ENCODE results near the gene NEDD9.

DNA sequence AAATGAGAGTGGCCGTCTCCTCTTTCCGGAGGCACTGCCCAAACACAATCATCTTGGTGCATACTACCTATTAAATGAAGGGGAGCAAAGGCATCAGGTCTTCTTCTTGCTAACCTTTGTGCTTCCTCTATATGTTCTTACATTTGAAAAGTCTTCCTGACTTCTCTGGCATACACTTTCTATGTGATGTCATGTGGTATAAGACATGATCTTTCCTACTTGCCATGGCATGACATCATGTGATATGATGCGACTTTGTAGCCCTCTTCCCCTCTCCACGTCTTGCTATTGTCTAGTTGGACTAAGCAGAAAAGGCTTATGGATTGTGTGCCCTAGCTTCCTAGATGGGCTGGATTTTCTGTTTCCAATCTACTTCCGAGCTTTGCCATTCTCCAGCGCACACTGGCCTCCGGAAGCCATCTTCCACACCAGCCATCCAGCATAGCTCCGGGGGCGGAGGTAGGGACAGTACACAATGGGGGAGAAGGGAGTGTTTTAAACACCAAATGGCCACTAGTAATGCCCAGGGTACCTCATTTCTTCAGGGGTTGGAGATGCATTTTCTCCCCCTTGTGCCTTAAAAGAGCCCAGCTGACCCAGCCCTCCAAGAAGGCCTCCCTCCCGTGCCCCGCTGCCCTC lies 8.8 kb upstream of the NEDD9 start:
- TF ChIP-seq, protein P1, sequence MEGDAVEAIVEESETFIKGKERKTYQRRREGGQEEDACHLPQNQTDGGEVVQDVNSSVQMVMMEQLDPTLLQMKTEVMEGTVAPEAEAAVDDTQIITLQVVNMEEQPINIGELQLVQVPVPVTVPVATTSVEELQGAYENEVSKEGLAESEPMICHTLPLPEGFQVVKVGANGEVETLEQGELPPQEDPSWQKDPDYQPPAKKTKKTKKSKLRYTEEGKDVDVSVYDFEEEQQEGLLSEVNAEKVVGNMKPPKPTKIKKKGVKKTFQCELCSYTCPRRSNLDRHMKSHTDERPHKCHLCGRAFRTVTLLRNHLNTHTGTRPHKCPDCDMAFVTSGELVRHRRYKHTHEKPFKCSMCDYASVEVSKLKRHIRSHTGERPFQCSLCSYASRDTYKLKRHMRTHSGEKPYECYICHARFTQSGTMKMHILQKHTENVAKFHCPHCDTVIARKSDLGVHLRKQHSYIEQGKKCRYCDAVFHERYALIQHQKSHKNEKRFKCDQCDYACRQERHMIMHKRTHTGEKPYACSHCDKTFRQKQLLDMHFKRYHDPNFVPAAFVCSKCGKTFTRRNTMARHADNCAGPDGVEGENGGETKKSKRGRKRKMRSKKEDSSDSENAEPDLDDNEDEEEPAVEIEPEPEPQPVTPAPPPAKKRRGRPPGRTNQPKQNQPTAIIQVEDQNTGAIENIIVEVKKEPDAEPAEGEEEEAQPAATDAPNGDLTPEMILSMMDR (IDR thresholded peaks at IDR 0.05) = no peak
- no peak for TF ChIP-seq POLR2A (IDR thresholded peaks at IDR 0.05)

Data from upper lobe of left lung (tissue), 4 donors.